ENCODE measurements around the gene MACROH2A2. TPM values are rescaled to one million over a fixed set of nuclear protein-coding genes. Genes with fewer than 3 reads are reported as not detected.

MACROH2A2 gene
- total and polyA plus RNA-seq, 10 of the 15 experiments (the other 5 are each of a cell fraction or from before 2014, with no cell fraction given): 0.14 to 0.24 TPM; not detected in 8

- Histone ChIP-seq H3K79me2 (ENCODE audit: control insufficient read depth, insufficient read depth, low read length) (no peaks in the 10 kb centered on the region), H3K27ac (ENCODE audit: control insufficient read depth, insufficient read depth) (no peak overlapping the region), H3K27me3 (replicated peaks in 1 of 2; ENCODE audit: control insufficient read depth in 2 of 2, insufficient read depth in 2 of 2, low read length in 1 of 2) (no peaks in the 10 kb centered on the region), H3K4me3 (no peak overlapping the region), H3K36me3 (ENCODE audit: control insufficient read depth in 2 of 2, insufficient read depth in 2 of 2, low read length in 1 of 2) (no peaks in the 10 kb centered on the region), H3K4me1 (ENCODE audit: control insufficient read depth, insufficient read depth, low read length) (peaks cover 2% of the 10 kb centered on the region; the same call in 1 of the 2 replicates), H2AFZ (ENCODE audit: control insufficient read depth, low read depth, low read length) (no peak overlapping the region), H3K9me3 (replicated peaks; ENCODE audit: control insufficient read depth, insufficient read depth, low read length) (no peaks in the 10 kb centered on the region), H3K4me2 (ENCODE audit: control insufficient read depth, insufficient read depth) (no peak overlapping the region), H4K20me1 (ENCODE audit: control insufficient read depth, insufficient read depth) (no peaks in the 10 kb centered on the region), H3K9ac (ENCODE audit: control insufficient read depth, insufficient read depth, low read length) (no peak overlapping the region)
- CTCF ChIA-PET: no interaction called here
- SMC1A ChIA-PET (ENCODE audit: uncharacterized antibody, unreplicated experiment): interaction anchor here (0.6 kb wide), 1 partner anchor 105 kb away, joined by 4 read pairs; no protein-coding TSS in a partner anchor
- FAIRE-seq: no peak
- POLR2A ChIA-PET: no interaction called here
- RAD21 ChIA-PET (ENCODE audit: unreplicated experiment): no interaction called here
- no peak for DNase-seq (ENCODE audit: low read depth, low spot score)
- TF ChIP-seq ATF3 (IDR thresholded peaks at IDR 0.05; ENCODE audit: borderline replicate concordance, extremely low read depth, low read depth, low read length): no peak
- TF ChIP-seq SREBF1 (IDR thresholded peaks at IDR 0.05; ENCODE audit: low read length): no peak
- TF ChIP-seq HDAC6 (IDR thresholded peaks at IDR 0.05; ENCODE audit: unreplicated experiment): no peak
- TF ChIP-seq RAD51 (IDR thresholded peaks at IDR 0.05): no peak
- TF ChIP-seq MTA3 (IDR thresholded peaks at IDR 0.05; ENCODE audit: borderline replicate concordance, low read length): no peak
- no peak for TF ChIP-seq RFX5 (IDR thresholded peaks at IDR 0.05; ENCODE audit: low read depth, low read length)
- TF ChIP-seq ATF7 (IDR thresholded peaks at IDR 0.05; ENCODE audit: low read depth): no peak
- WGBS (ENCODE audit: insufficient coverage, insufficient replicate concordance, low lambda C conversion rate, missing lambda C conversion rate): 62% methylated on average over 3 of the region's 3 CpGs
- intact Hi-C loops (cut with micrococcal nuclease; ENCODE audit: unreplicated experiment): no loop called here
- no TSS peak for BruUV-seq (replicated peaks)
- ATAC-seq: no peak
- in situ Hi-C loops (cut with MboI): no loop called here
Observed at GRCh38 chr10:70088308-70088698, 35.7 kb downstream of the MACROH2A2 start.

GRCh38 chr10:70090013-70090412 is 37.4 kb downstream of the MACROH2A2 start:
- no peak for ATAC-seq
- TF ChIP-seq ASH2L (IDR thresholded peaks at IDR 0.05; ENCODE audit: borderline replicate concordance, low read depth) (no peak), ZBED1 (IDR thresholded peaks at IDR 0.05; ENCODE audit: borderline replicate concordance) (no peak)
- Histone ChIP-seq H3K36me3 (ENCODE audit: control insufficient read depth in 2 of 2, insufficient read depth in 2 of 2, low read length in 1 of 2) (no peaks in the 10 kb centered on the region), H3K27me3 (replicated peaks in 1 of 2; ENCODE audit: control insufficient read depth in 2 of 2, insufficient read depth in 2 of 2, low read length in 1 of 2) (no peaks in the 10 kb centered on the region), H3K27ac (ENCODE audit: control insufficient read depth, insufficient read depth) (no peak overlapping the region), H3K4me2 (ENCODE audit: control insufficient read depth, insufficient read depth) (no peak overlapping the region), H3K9me3 (replicated peaks; ENCODE audit: control insufficient read depth, insufficient read depth, low read length) (no peaks in the 10 kb centered on the region), H3K9ac (ENCODE audit: control insufficient read depth, insufficient read depth, low read length) (no peak overlapping the region), H2AFZ (ENCODE audit: control insufficient read depth, low read depth, low read length) (no peak overlapping the region), H3K4me3 (no peak overlapping the region), H3K79me2 (ENCODE audit: control insufficient read depth, insufficient read depth, low read length) (no peaks in the 10 kb centered on the region), H3K4me1 (ENCODE audit: control insufficient read depth, insufficient read depth, low read length) (peaks cover 7% of the 10 kb centered on the region; the same call in 1 of the 2 replicates), H4K20me1 (ENCODE audit: control insufficient read depth, insufficient read depth) (no peaks in the 10 kb centered on the region)
- 74% methylated on average over 8 of the region's 8 CpGs for WGBS (ENCODE audit: insufficient coverage, insufficient replicate concordance, low lambda C conversion rate, missing lambda C conversion rate)
- SMC1A ChIA-PET (ENCODE audit: uncharacterized antibody, unreplicated experiment): no interaction called here
- intact Hi-C loops (cut with micrococcal nuclease; ENCODE audit: unreplicated experiment): no loop called here
- no peak for FAIRE-seq
- in situ Hi-C loops (cut with MboI): no loop called here
- CTCF ChIA-PET: interaction anchor here (0.6 to 1.0 kb wide), 3 partner anchors 27 to 278 kb away, joined by 3 to 4 read pairs (median 3); partner anchors contain the start of gene TYSND1
- DNase-seq (ENCODE audit: low read depth, low spot score): no peak
- POLR2A ChIA-PET: no interaction called here
- BruUV-seq (replicated peaks): no TSS peak
- RAD21 ChIA-PET (ENCODE audit: unreplicated experiment): interaction anchor here (1.0 kb wide), 1 partner anchor 57 kb away, joined by 4 read pairs; the partner anchor contains the start of gene TYSND1

Data from GM12878 (cell line).